ENCODE data around the gene SORCS2. TPM values are rescaled to one million over a fixed set of nuclear protein-coding genes. Genes with fewer than 3 reads are reported as not detected.
"Not testable (repeated sequence)": the region's sequence is repeated elsewhere in the genome, so short reads cannot be mapped to it uniquely, and the experiment has no call there.

SORCS2 gene
- total RNA-seq, 4 donors from 2014 or later, result 0.53 to 9.9 (median 0.90) TPM

GRCh38 chr4:7448036-7448435 is 255.7 kb downstream of the SORCS2 start:
- Histone ChIP-seq H3K9me3 (no peaks in the 10 kb centered on the region), H3K27ac (no peak overlapping the region), H3K27me3 (no peaks in the 10 kb centered on the region), H3K36me3 (no peaks in the 10 kb centered on the region), H3K4me1 (no peaks in the 10 kb centered on the region), H3K4me3 (no peak overlapping the region)
- no peak for DNase-seq
- TF ChIP-seq POLR2A (IDR thresholded peaks at IDR 0.05) (no peak), CTCF (IDR thresholded peaks at IDR 0.05) (no peak)

- Histone ChIP-seq H3K27me3 (no peaks in the 10 kb centered on the region), H3K9me3 (no peaks in the 10 kb centered on the region), H3K36me3 (no peaks in the 10 kb centered on the region), H3K4me1 (no peaks in the 10 kb centered on the region), H3K4me3 (no peak overlapping the region), H3K27ac (no peak overlapping the region)
- DNase-seq, result no peak
- no peak for TF ChIP-seq CTCF (IDR thresholded peaks at IDR 0.05)
- no peak for TF ChIP-seq POLR2A (IDR thresholded peaks at IDR 0.05)
These were observed 258.6 kb downstream of the SORCS2 start for GRCh38 chr4:7450775-7451433.

GRCh38 chr4:7451434-7451789 is 259.1 kb downstream of the SORCS2 start:
- H3K27me3 ChIP-seq, result no peaks in the 10 kb centered on the region
- no peak for TF ChIP-seq CTCF (IDR thresholded peaks at IDR 0.05)
- TF ChIP-seq POLR2A (IDR thresholded peaks at IDR 0.05), result no peak
- H3K4me3 ChIP-seq, result no peak overlapping the region
- no peaks in the 10 kb centered on the region for H3K4me1 ChIP-seq
- H3K9me3 ChIP-seq, result no peaks in the 10 kb centered on the region
- no peak for DNase-seq
- no peak overlapping the region for H3K27ac ChIP-seq
- H3K36me3 ChIP-seq, result no peaks in the 10 kb centered on the region

- Histone ChIP-seq H3K9me3 (no peaks in the 10 kb centered on the region), H3K4me3 (no peak overlapping the region), H3K36me3 (no peaks in the 10 kb centered on the region)
These were observed 259.5 kb downstream of the SORCS2 start for GRCh38 chr4:7451800-7452199.

GRCh38 chr4:7452802-7453201 is 260.5 kb downstream of the SORCS2 start:
- not testable (repeated sequence) for H3K4me1 ChIP-seq, H3K36me3 ChIP-seq, DNase-seq, H3K4me3 ChIP-seq, H3K27ac ChIP-seq, H3K27me3 ChIP-seq, H3K9me3 ChIP-seq

More at GRCh38 chr4:7451800-7452199, 259.5 kb downstream of the SORCS2 start:
- H3K4me1 ChIP-seq, result no peaks in the 10 kb centered on the region
- H3K27ac ChIP-seq, result no peak overlapping the region
- no peak for DNase-seq
- H3K27me3 ChIP-seq, result no peaks in the 10 kb centered on the region
- no peak for TF ChIP-seq CTCF (IDR thresholded peaks at IDR 0.05)
- no peak for TF ChIP-seq POLR2A (IDR thresholded peaks at IDR 0.05)

GRCh38 chr4:7457201-7458065 is 265.1 kb downstream of the SORCS2 start:
- H3K4me1 ChIP-seq, result no peaks in the 10 kb centered on the region
- H3K36me3 ChIP-seq, result no peaks in the 10 kb centered on the region
- no peak overlapping the region for H3K4me3 ChIP-seq
- no peak for DNase-seq
- no peaks in the 10 kb centered on the region for H3K27me3 ChIP-seq
- H3K27ac ChIP-seq, result no peak overlapping the region
- H3K9me3 ChIP-seq, result no peaks in the 10 kb centered on the region
- TF ChIP-seq POLR2A (IDR thresholded peaks at IDR 0.05) (no peak), CTCF (IDR thresholded peaks at IDR 0.05) (no peak)

Measured in Peyer's patch (tissue), 4 donors.